Body of pancreas (tissue), 4 donors: ENCODE results near the gene CCN5.

ENCODE experiments used
- POLR2A ChIP-seq, 3 donors: fragments of 450-650 bp; IDR thresholded peaks; one replicate each; pipeline ENCODE4 v1.6.1; 2016; ENCODE audit warnings: antibody characterized with exemption in 3 of 3, mild to moderate bottlenecking in 2 of 3
- TF ChIP-seq, protein P1 (sequence below), 7 experiments: fragments of 450-650 bp in 4 of 7; fragments of 200-600 bp in 3 of 7; sonication (generic) in 3 of 7; IDR thresholded peaks; one replicate each; pipeline ENCODE4 v1.5.1; 2016 to 2019; ENCODE audit warnings: antibody characterized with exemption in 7 of 7

DNA sequence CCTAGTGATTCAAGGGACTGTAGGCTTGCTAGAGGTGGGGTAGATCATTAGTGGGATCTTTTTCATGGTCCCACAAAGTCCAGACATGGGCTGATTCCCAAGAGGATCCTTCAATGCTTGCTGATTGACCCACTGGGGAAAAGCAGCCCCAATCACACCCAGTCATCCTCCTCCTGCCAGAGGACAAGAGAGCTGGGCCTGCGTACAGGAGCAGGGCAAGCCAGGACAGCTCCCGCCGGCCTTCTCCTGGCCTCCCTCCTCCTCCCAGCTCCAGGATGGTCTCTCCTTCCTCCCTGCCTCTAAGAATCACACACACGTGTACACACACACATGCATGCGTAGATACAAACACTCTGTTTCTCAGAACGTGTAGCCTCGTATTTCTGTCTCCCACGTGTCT, 57.5 kb downstream of the CCN5 start:
- TF ChIP-seq, protein P1, sequence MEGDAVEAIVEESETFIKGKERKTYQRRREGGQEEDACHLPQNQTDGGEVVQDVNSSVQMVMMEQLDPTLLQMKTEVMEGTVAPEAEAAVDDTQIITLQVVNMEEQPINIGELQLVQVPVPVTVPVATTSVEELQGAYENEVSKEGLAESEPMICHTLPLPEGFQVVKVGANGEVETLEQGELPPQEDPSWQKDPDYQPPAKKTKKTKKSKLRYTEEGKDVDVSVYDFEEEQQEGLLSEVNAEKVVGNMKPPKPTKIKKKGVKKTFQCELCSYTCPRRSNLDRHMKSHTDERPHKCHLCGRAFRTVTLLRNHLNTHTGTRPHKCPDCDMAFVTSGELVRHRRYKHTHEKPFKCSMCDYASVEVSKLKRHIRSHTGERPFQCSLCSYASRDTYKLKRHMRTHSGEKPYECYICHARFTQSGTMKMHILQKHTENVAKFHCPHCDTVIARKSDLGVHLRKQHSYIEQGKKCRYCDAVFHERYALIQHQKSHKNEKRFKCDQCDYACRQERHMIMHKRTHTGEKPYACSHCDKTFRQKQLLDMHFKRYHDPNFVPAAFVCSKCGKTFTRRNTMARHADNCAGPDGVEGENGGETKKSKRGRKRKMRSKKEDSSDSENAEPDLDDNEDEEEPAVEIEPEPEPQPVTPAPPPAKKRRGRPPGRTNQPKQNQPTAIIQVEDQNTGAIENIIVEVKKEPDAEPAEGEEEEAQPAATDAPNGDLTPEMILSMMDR (IDR thresholded peaks at IDR 0.05) = no peak
- TF ChIP-seq POLR2A (IDR thresholded peaks at IDR 0.05) = no peak
